ENCODE measurements around the gene C4orf50. TPM values are rescaled to one million over a fixed set of nuclear protein-coding genes. Genes with fewer than 3 reads are reported as not detected.
A peak's percentile ranks its signal among the peaks of the same experiment; 100 is the strongest.

Gene C4orf50
- total and polyA plus RNA-seq, 2 experiments from 2014 or later, result 0.06 to 0.31 TPM

DNA sequence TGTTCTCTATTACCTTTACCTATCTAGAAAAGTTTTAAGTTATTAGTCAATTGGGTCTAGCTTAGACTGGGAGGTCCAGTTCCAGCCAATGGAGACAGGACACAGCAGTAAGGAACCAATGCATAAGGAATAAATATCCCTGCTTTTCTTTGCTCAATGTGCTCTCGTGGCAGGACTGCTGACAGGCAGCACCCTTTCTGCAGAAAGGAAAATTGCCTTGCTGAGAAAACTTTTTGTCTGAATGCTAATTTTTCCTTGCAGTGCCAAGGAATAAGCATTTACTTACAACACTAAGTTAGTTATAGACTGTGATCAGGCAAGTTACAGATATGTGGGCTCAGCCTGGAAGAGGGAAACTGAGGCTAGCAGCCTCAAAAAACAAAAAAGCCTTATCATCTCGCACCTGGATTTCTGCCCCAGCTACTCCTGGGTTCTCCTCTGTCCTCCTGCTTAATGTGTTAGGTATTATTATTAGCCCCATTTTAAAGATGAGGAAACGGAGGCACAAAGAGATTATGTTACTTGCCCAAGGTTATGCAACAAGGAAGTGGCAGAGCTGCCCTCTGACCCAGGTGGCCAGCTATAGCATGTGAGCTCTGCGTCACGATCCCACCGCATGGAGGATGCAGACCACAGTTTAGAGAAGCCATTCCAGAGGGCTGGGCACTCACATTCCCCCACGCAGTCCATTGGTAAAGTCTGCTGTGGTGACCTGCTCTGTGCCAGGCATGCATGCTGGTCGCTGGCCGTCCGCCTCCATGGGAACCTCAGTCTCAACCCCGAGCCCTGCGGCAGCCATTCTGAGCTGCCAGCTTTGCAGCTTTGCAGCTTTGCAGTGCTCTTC is 40.5 kb upstream of the C4orf50 start:
- no peak overlapping the region for H3K4me2 ChIP-seq
- no peaks in the 10 kb centered on the region for H3F3A ChIP-seq (replicated peaks; ENCODE audit: low read depth)
- peaks cover 48% of the 10 kb centered on the region for H3K9me3 Mint-ChIP-seq
- no peaks in the 10 kb centered on the region; the same call in 1 of the 2 replicates for H3K36me3 ChIP-seq (ENCODE audit: insufficient read depth)
- H4K20me1 ChIP-seq (replicated peaks; ENCODE audit: insufficient read depth), result no peaks in the 10 kb centered on the region
- no peaks in the 10 kb centered on the region for H3K27me3 ChIP-seq (ENCODE audit: insufficient read depth)
- H3K36me3 Mint-ChIP-seq (ENCODE audit: low read depth), result peaks cover 56% of the 10 kb centered on the region
- no peak overlapping the region for H3K4me3 ChIP-seq
- H3K4me1 Mint-ChIP-seq, result no peaks in the 10 kb centered on the region
- H3K27me3 Mint-ChIP-seq (ENCODE audit: insufficient read depth, low read depth, poor library complexity), result peaks cover 2% of the 10 kb centered on the region
- TF ChIP-seq, protein P1, sequence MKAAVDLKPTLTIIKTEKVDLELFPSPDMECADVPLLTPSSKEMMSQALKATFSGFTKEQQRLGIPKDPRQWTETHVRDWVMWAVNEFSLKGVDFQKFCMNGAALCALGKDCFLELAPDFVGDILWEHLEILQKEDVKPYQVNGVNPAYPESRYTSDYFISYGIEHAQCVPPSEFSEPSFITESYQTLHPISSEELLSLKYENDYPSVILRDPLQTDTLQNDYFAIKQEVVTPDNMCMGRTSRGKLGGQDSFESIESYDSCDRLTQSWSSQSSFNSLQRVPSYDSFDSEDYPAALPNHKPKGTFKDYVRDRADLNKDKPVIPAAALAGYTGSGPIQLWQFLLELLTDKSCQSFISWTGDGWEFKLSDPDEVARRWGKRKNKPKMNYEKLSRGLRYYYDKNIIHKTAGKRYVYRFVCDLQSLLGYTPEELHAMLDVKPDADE (IDR thresholded peaks at IDR 0.05), result no peak
- 0 out of 2 replicates have a peak, but pooled peaks have one; percentile 53 for TF ChIP-seq ZNF114 (CRISPR knock-in tag; IDR thresholded peaks at IDR 0.05)
- no peak overlapping the region for H3K27ac ChIP-seq (ENCODE audit: low read depth)
- ATAC-seq, result no peak
- no peaks in the 10 kb centered on the region for H3K9me2 ChIP-seq (ENCODE audit: insufficient read depth)
- no peaks in the 10 kb centered on the region for H3K79me2 ChIP-seq (replicated peaks; ENCODE audit: insufficient read depth)
- DNase-seq (ENCODE audit: low spot score), result no peak
- no peak overlapping the region for H3K27ac Mint-ChIP-seq
- no peaks in the 10 kb centered on the region for H3K4me1 ChIP-seq (ENCODE audit: insufficient read depth)
- no peak overlapping the region for H3K4me3 Mint-ChIP-seq
- H2AFZ ChIP-seq, result no peak overlapping the region

- Histone ChIP-seq H3K27ac (ENCODE audit: low read depth) (no peak overlapping the region), H4K20me1 (replicated peaks; ENCODE audit: insufficient read depth) (no peaks in the 10 kb centered on the region), H3K27me3 (ENCODE audit: insufficient read depth) (no peaks in the 10 kb centered on the region), H3K36me3 (ENCODE audit: insufficient read depth) (no peaks in the 10 kb centered on the region; the same call in 1 of the 2 replicates), H3K4me1 (ENCODE audit: insufficient read depth) (no peaks in the 10 kb centered on the region), H3K4me3 (no peak overlapping the region), H3K9me2 (ENCODE audit: insufficient read depth) (no peaks in the 10 kb centered on the region), H3K4me2 (no peak overlapping the region), H3F3A (replicated peaks; ENCODE audit: low read depth) (no peaks in the 10 kb centered on the region), H2AFZ (no peak overlapping the region), H3K79me2 (replicated peaks; ENCODE audit: insufficient read depth) (no peaks in the 10 kb centered on the region)
- Mint-ChIP-seq H3K36me3 (ENCODE audit: low read depth) (peaks cover 49% of the 10 kb centered on the region), H3K9me3 (peaks cover 45% of the 10 kb centered on the region), H3K27me3 (ENCODE audit: insufficient read depth, low read depth, poor library complexity) (peaks cover 2% of the 10 kb centered on the region), H3K27ac (no peak overlapping the region), H3K4me3 (no peak overlapping the region), H3K4me1 (no peaks in the 10 kb centered on the region)
- DNase-seq (ENCODE audit: low spot score) (no peak), ATAC-seq (no peak)
- no peak for TF ChIP-seq POLR2AphosphoS5 (IDR thresholded peaks at IDR 0.05; ENCODE audit: low read depth)
- TF ChIP-seq REST (IDR thresholded peaks at IDR 0.05; ENCODE audit: unreplicated experiment), result no peak
- TF ChIP-seq CREB1 (CRISPR knock-in tag; IDR thresholded peaks at IDR 0.05; ENCODE audit: low read depth), result no peak
- no peak for TF ChIP-seq EZH2phosphoT487 (IDR thresholded peaks at IDR 0.05; ENCODE audit: unreplicated experiment)
- TF ChIP-seq, protein P1 (IDR thresholded peaks at IDR 0.05), result no peak
- no peak for TF ChIP-seq EZH2 (IDR thresholded peaks at IDR 0.05; ENCODE audit: low read depth, unreplicated experiment)
- no peak for TF ChIP-seq ZNF331 (CRISPR knock-in tag; IDR thresholded peaks at IDR 0.05; ENCODE audit: low read depth)
- TF ChIP-seq STAT1 (IDR thresholded peaks at IDR 0.05; ENCODE audit: unreplicated experiment), result no peak
Measured at GRCh38 chr4:6056976-6057766, 38.9 kb upstream of the C4orf50 start.

Measured in GM23338 (cell line).